Stomach (tissue), 9 donors: ENCODE measurements around the gene DCAF5. TPM values are rescaled to one million over a fixed set of nuclear protein-coding genes. Genes with fewer than 3 reads are reported as not detected.

ENCODE experiments used
- DNase-seq, 2 donors: peaks; one replicate each; pipeline versions ENCODE4 v3.0.0 to v3.0.0-alpha.2; 2013 to 2019
- H3K27ac ChIP-seq, 5 donors: fragments of 200-600 bp in 4 of 5; sonication (generic) in 4 of 5; one replicate each; pipeline ENCODE4 v1.5.1; 2013 to 2019; ENCODE audit warnings: mild to moderate bottlenecking in 1 of 5, moderate library complexity in 1 of 5
- H3K27me3 ChIP-seq, 3 donors: fragments of 200-600 bp; sonication (generic); one replicate each; pipeline ENCODE4 v1.5.1; 2017 to 2019; ENCODE audit warnings: mixed run types in 1 of 3
- H3K36me3 ChIP-seq, 4 donors: fragments of 200-600 bp; sonication (generic); 1 replicate in 3 of 4; 2 replicates in 1 of 4; pipeline ENCODE4 v1.5.1; 2016 to 2019
- H3K4me1 ChIP-seq, 4 donors: fragments of 200-600 bp; sonication (generic); one replicate each; pipeline ENCODE4 v1.5.1; 2016 to 2019
- H3K4me3 ChIP-seq, 4 donors: fragments of 200-600 bp; sonication (generic) in 3 of 4; one replicate each; pipeline ENCODE4 v1.5.1; 2016 to 2019; ENCODE audit warnings: mild to moderate bottlenecking in 1 of 4
- H3K9me3 ChIP-seq, 4 donors: fragments of 200-600 bp; sonication (generic); one replicate each; pipeline ENCODE4 v1.5.1; 2016 to 2019
- EP300 ChIP-seq: sonication (generic); formaldehyde crosslinking; IDR thresholded peaks from one replicate; pipeline ENCODE4 v1.6.1; 2017; ENCODE audit warnings: antibody characterized with exemption
- POLR2A ChIP-seq, 4 donors: fragments of 450-650 bp; IDR thresholded peaks; one replicate each; pipeline ENCODE4 v1.6.1; 2016; ENCODE audit warnings: antibody characterized with exemption in 4 of 4, control low read depth in 2 of 4, mild to moderate bottlenecking in 1 of 4, moderate library complexity in 1 of 4
- POLR2AphosphoS5 ChIP-seq, 3 donors: sonication (generic); formaldehyde crosslinking; IDR thresholded peaks; one replicate each; pipeline ENCODE4 v1.6.1; 2016; ENCODE audit warnings: antibody characterized with exemption in 3 of 3
- WGBS, 5 donors: extraction: QIAGEN DNeasy Blood & Tissue Kit in 3 of 5; methylation state at CpG; one replicate each; pipeline versions ENCODE4 v1.1.5 to v1.1.7; 2013 to 2018; 5-methylcytosine and 5-hydroxymethylcytosine counted together
- intact Hi-C: fragments of 100-400 bp; cut with DNase I; formaldehyde crosslinking; loops from one replicate; pipeline ENCODE4 v1.15.1; 2023; ENCODE audit warnings: low total_unique reads
- polyA plus RNA-seq, 3 donors: library from polyadenylated mRNA; stranded (reverse); fragments of 200-250 nt; gene quantifications; one replicate each; pipeline ENCODE4 v1.2.3, GENCODE V29; 2013
- total RNA-seq, 5 donors: library from RNA; depleted of rRNA; stranded (reverse); fragments of >200 nt; gene quantifications; one replicate each; pipeline versions ENCODE4 v1.1.0 to v1.2.3, GENCODE V29; 2014 to 2016
- TF ChIP-seq, protein P1 (sequence below), 7 experiments: fragments of 450-650 bp in 4 of 7; fragments of 200-600 bp in 3 of 7; sonication (generic) in 3 of 7; IDR thresholded peaks; one replicate each; pipeline ENCODE4 v1.5.1; 2016 to 2019; ENCODE audit warnings: antibody characterized with exemption in 7 of 7, control low read depth in 2 of 7, mild to moderate bottlenecking in 1 of 7
- donor health status: healthy with polysubstance abuse.
- donor health status: Bipolar disorder and iron deficiency.
- donor health status: healthy.

DCAF5 gene
- total and polyA plus RNA-seq, 8 donors = 13.9 to 80.5 (median 26.9) TPM

DNA sequence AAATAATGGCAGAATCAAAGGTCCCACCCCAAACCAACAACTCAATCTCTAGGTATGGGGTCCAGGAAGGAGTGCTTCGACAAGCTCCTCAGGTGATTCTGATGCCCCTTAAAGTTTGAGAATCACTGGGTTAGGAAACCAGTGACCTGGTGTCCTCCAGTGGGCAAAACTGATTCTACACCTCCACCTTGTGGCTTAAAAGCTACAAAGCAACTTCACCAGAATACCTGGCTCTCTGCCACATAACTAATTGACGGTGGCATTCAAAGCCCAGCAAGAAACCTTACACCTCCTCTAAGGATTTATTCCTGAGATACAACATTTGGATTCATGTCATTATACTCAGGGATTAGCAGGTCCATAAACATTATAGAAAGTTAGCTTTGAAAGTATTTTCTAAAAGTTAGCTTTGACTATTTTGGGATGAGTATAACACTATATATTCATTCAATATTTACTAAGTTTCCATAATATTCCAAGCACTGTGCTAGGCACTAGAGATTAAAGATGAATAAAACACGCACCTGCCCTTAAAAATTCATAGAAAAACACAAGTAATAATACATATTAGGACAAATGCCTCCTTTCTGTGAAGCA is 45.4 kb downstream of the DCAF5 start:
- no peak overlapping the region for H3K4me3 ChIP-seq
- H3K27ac ChIP-seq = peak overlapping the region in 1 of 5 donors; percentile 34
- H3K36me3 ChIP-seq = peaks cover 3 to 84% (median 71%) of the 10 kb centered on the region in 4 donors
- peak; percentile 36 to 85 for DNase-seq
- peaks cover 0 to 4% (median 0%) of the 10 kb centered on the region in 4 donors for H3K4me1 ChIP-seq
- 23 to 37% (median 31%) methylated on average over 3 of the region's 3 CpGs for WGBS, 5 donors
- no peaks in the 10 kb centered on the region for H3K27me3 ChIP-seq
- TF ChIP-seq POLR2AphosphoS5 (IDR thresholded peaks at IDR 0.05) (peak in 2 of 3 donors; percentile 28 to 69), POLR2A (IDR thresholded peaks at IDR 0.05) (no peak), EP300 (no peak)
- TF ChIP-seq, protein P1, sequence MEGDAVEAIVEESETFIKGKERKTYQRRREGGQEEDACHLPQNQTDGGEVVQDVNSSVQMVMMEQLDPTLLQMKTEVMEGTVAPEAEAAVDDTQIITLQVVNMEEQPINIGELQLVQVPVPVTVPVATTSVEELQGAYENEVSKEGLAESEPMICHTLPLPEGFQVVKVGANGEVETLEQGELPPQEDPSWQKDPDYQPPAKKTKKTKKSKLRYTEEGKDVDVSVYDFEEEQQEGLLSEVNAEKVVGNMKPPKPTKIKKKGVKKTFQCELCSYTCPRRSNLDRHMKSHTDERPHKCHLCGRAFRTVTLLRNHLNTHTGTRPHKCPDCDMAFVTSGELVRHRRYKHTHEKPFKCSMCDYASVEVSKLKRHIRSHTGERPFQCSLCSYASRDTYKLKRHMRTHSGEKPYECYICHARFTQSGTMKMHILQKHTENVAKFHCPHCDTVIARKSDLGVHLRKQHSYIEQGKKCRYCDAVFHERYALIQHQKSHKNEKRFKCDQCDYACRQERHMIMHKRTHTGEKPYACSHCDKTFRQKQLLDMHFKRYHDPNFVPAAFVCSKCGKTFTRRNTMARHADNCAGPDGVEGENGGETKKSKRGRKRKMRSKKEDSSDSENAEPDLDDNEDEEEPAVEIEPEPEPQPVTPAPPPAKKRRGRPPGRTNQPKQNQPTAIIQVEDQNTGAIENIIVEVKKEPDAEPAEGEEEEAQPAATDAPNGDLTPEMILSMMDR (IDR thresholded peaks at IDR 0.05) = peak in 5 of 7 experiments; percentile 51 to 79 (median 58)
- H3K9me3 ChIP-seq = no peaks in the 10 kb centered on the region
- intact Hi-C loops = loop anchor here (5.0 kb wide), 1 partner anchor 245 kb away; no protein-coding TSS in a partner anchor

DNA sequence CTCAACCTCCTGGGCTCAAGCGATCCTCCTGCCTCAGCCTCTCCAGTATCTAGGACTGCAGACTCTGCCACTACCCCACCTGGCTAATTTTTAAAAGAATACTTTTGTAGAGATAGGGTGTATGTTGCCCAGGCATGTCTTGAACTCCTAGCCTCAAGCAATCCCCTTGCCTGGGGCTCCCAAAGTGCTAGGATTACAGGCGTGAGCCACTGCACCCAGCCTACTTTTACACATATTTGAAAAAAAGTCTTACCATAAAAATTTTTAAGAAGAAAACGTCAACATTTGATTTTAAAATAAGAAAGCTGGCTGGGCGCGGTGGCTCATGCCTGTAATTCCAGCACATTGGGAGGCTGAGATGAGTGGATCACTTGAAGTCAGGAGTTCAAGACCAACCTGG is 46.5 kb downstream of the DCAF5 start:
- no peak for DNase-seq
- no peak overlapping the region for H3K4me3 ChIP-seq
- no peaks in the 10 kb centered on the region for H3K27me3 ChIP-seq
- H3K27ac ChIP-seq = no peak overlapping the region
- H3K4me1 ChIP-seq = peaks cover 0 to 7% (median 2%) of the 10 kb centered on the region in 4 donors
- WGBS, 5 donors = 91 to 96% (median 95%) methylated on average over 5 of the region's 5 CpGs
- H3K36me3 ChIP-seq = peaks cover 3 to 75% (median 71%) of the 10 kb centered on the region in 4 donors
- intact Hi-C loops = loop anchor here (5.0 kb wide), 1 partner anchor 244 kb away; no protein-coding TSS in a partner anchor
- TF ChIP-seq, protein P1 (IDR thresholded peaks at IDR 0.05) = no peak
- TF ChIP-seq POLR2A (IDR thresholded peaks at IDR 0.05) (no peak), EP300 (no peak), POLR2AphosphoS5 (IDR thresholded peaks at IDR 0.05) (no peak)
- no peaks in the 10 kb centered on the region for H3K9me3 ChIP-seq

DNA sequence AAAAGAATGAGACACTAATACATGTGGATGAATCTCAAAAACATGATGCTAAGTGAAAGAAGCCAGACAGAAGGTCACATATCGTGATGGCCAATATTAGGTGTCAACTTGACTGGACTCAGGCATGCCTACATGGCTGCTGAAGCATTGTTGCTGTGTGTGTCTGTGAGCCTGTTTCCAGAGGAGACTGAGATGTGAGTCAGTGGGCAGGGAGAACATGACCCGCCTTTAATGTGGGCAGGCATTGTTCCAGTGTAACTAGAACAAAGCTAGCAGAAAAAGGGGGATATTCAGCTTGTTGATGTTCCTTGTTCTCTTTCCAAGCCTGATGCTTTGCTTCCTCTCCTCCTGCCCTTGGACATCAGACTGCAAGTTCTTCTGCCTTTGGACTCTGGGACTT is 47.6 kb downstream of the DCAF5 start:
- DNase-seq = no peak
- WGBS, 5 donors = 88 to 98% (median 90%) methylated on average over 2 of the region's 2 CpGs
- Histone ChIP-seq H3K36me3 (peaks cover 3 to 63% (median 60%) of the 10 kb centered on the region in 4 donors), H3K4me1 (peaks cover 0 to 13% (median 6%) of the 10 kb centered on the region in 4 donors), H3K27ac (no peak overlapping the region), H3K9me3 (no peaks in the 10 kb centered on the region), H3K27me3 (no peaks in the 10 kb centered on the region), H3K4me3 (no peak overlapping the region)
- TF ChIP-seq, protein P1 (IDR thresholded peaks at IDR 0.05) = no peak
- no peak for TF ChIP-seq POLR2A (IDR thresholded peaks at IDR 0.05)
- TF ChIP-seq POLR2AphosphoS5 (IDR thresholded peaks at IDR 0.05) = peak in 1 of 3 donors; percentile 12
- intact Hi-C loops = loop anchor here (5.0 kb wide), 1 partner anchor 243 kb away; no protein-coding TSS in a partner anchor

DNA sequence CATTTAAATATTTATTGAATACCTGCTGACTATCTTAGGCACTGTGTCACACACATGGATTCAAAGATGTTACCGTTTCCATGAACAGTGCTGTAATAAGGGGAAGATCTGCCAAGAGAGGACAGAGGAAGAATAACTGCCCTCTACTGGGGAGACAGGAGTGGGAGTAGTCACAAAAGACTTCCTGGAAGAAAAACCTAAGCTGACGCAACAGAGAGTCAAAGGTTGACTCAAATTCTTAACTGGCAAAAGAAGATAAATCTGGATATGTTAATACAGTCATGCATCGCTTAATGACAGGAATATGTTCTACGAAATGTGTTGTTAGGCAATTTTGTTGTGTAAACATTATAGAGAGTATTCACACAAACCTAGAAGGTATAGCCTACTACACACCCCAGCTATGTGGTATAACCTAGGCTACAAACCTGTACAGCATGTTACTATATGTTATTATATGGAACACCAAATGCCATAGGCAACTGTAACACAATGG is 51.5 kb downstream of the DCAF5 start:
- Histone ChIP-seq H3K9me3 (no peaks in the 10 kb centered on the region), H3K4me3 (no peak overlapping the region), H3K27ac (peak overlapping the region in 3 of 5 donors; percentile 4 to 50 (median 47)), H3K27me3 (no peaks in the 10 kb centered on the region), H3K36me3 (peaks cover 0 to 39% (median 35%) of the 10 kb centered on the region in 4 donors), H3K4me1 (peaks cover 0 to 27% (median 9%) of the 10 kb centered on the region in 4 donors)
- 14 to 32% (median 26%) methylated on average over 4 of the region's 4 CpGs for WGBS, 5 donors
- peak in 1 of 2 donors; percentile 70 for DNase-seq
- intact Hi-C loops = no loop called here
- TF ChIP-seq POLR2AphosphoS5 (IDR thresholded peaks at IDR 0.05) (peak in 2 of 3 donors; percentile 36 to 84), EP300 (no peak)
- TF ChIP-seq, protein P1 (IDR thresholded peaks at IDR 0.05) = peak in 4 of 7 experiments; percentile 27 to 58 (median 43)
